OCI-LY1 (cell line): ENCODE measurements around the gene TESPA1.

Source experiments
- CTCF ChIP-seq: fragments of 200-600 bp; sonication (generic), shearing (Covaris generic); IDR thresholded peaks from 2 replicates; pipeline ENCODE4 v1.5.1; 2017; ENCODE audit warnings: mild to moderate bottlenecking, antibody characterized with exemption, low read length, moderate library complexity, mixed read lengths
- EZH2 ChIP-seq: fragments of 200-600 bp; sonication (generic), shearing (Covaris generic); IDR thresholded peaks from 2 replicates; pipeline ENCODE4 v1.8.0; 2017; ENCODE audit warnings: borderline replicate concordance, mixed run types, mild to moderate bottlenecking, antibody characterized with exemption, low read length, moderate library complexity, mixed read lengths

- TF ChIP-seq CTCF (no peak), EZH2 (no peak)
These were observed 13.8 kb downstream of the TESPA1 start for GRCh38 chr12:54970741-54971140.
